COLO668 (cell line): ENCODE data around the gene SCYL3.

Experiments
- DNase-seq: peaks from one replicate; lab custom pipeline; 2025; ENCODE audit not compliant: unreplicated experiment; lab: John Stamatoyannopoulos, UW

Gene SCYL3

GRCh38 chr1:169901115-169901514 is 7.4 kb upstream of the SCYL3 start:
- no peak for DNase-seq

DNA sequence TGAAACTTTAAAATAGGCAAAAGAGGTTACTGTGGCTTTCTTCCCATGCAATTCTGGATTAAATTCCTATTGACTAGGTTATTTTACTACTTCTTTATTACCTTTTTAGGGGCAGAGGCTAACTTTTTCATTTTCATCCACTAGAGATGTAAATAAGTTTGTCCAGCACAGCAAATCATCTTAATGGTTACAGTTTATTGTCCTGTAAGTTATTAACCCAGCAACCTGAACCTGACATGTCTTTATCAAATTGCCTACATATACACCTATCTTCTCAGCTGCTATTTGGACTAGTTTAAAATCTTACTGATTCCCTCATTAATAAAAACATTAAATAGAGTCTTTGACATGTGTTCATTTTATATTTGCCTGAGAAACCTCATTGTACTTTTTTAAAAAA is 6.9 kb upstream of the SCYL3 start:
- DNase-seq: no peak

DNA sequence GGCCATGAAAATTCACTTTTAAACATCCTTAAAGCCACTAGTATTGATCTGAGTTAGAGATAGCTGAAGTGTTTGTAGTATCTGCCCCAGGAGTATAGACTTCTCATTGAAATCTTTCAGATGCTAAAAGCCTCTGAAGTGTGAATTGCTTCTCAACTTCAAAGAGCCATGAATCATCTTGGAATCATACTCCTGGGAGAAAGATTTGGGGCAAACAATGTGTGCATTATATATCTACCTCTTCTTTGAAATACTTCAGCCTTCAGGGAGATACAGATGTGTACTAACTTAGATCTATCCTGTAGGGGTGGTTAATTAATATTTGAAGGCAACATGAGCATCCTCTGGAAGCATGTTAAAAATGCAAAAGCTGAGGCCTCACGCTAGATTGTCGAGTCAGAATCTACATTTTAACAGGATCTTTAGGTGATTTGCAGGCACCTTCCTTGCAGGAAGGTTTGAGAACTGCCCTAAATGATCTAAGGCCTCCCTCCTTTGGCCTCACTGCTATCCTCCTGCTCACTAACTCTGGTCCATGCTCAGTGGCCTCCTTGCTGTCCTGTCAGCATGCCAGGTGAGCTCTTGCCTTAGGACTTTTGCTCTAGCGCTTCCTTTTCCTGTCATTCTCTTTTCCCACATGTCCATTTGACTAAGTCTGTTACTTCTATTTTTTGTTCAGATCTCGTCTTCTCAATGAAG is 6.0 kb upstream of the SCYL3 start:
- DNase-seq: no peak

- DNase-seq: no peak
Measured at GRCh38 chr1:169896013-169896412, 2.3 kb upstream of the SCYL3 start.

DNA sequence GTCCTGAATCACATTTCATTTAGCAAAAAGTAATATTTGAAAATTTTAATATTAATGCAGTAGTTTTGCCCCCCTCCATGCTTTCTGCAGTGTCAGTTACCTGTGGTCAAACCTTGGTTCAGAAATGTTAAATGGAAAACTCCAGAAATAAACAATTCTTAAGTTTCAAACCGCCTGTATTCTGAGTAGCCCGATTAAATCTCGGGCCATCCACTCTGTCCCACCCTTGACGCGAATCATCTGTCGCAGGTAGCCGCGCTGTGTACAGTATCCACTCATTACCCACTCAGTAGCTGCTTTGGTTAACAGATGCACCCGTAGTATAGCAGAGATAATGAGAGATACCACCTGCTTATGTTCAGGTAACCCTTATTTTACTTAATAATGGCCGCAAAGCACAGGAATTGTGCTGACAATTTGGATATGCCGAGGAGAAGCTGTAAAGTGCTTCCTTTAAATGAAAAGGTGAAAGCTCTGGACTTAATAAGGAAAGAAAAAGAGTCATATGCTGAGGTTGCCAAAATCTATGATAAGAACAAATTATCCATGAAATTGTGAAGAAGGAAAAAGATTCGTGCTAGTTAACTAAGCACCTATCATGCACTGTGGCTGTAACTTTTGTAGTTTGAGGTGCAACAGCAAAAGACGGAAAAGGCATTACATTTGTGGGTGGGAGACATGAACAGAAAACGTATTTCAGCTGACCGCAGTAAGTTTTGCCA is 889 bp upstream of the SCYL3 start:
- DNase-seq: no peak

DNA sequence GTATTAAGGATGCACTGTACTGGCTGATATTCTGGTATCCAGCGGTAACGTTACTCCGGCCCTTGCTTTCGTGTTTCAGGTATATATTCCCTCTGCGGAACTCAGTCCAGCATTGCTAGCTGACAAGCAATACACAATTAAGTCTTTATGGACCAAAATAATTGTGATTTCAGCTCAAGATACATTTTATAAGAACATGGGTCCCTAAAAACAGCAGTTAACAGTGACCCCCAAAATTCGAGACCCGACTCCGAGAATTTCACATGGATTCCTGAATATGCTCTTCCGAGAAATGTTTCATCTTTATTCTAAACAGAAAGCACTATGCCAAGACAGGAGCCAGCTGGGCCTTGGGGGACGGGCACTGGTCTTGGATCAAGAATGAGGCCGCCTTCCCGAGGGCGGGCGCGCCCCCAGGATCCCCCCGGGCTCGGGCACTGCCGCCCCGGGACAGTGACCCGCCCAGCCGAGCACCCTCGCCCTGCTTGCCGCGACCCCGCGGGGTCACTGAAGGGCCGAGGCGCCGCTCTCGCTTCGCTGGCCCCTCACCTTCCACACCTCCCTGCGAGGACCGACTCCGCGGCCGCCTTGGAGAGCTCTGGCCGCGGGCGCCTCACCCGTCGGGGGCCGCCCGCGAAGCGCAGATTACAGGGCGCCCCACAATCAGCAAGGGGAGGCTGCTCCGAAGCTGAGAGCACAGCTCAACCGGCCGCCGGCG is 610 bp downstream of the SCYL3 start:
- no peak for DNase-seq

GRCh38 chr1:169892176-169892926 is 1.3 kb downstream of the SCYL3 start:
- DNase-seq: no peak

DNA sequence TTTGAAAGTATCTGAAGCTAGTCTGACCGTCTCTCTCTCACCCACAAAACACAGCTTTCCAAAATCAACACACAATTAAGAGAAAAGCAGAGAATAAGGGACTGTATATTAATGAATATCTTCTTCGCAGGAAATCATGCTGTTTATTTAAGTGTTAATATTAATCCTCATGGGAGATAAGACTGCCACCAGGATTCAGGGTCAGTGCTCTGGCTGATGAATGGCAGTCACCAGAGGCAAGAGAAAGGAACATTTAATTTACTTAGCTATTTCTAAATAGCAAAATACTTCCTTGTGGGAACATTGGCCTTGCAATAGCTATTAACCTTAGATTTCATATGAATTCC is 2.2 kb downstream of the SCYL3 start:
- no peak for DNase-seq

DNA sequence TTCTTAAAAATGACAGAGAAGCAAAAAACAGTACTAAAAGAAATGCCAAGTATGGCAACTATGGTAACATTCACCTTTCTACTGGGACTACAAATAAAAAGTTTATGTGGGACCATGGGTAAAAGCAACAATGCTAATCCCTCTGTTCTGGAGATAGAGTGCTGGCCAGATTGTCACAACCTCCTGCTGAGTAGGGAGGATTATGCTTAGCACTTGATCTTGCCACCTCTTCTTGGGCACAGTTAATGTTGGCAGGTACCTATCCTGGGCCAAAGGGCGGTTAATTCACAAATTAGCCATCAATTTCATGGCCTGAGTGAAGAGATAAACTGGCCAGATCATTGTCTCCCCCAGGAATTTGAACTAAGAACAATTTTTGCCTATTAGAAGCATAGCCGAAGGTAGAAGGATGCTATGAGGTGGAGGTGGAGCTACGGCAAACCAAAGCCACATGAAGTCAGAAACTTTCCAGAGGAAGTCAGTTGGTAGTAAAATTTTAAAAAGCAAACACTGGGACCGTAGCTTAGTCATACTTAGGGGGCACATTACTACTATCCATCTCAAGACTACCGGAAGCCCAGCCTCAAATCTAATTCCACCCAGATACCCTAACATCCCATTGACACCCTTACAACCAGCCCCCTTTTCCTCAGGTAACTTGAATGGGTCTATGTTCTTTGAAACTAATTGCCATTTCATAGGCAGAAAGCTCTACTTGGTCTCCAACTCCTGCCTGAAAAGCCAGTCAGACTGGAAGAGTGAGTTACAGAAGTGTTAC is 2.7 kb downstream of the SCYL3 start:
- no peak for DNase-seq

- no peak for DNase-seq
Measured at GRCh38 chr1:169889871-169890270, 3.8 kb downstream of the SCYL3 start.

GRCh38 chr1:169886931-169887330 is 6.8 kb downstream of the SCYL3 start:
- DNase-seq: no peak

GRCh38 chr1:169886422-169886821 is 7.3 kb downstream of the SCYL3 start:
- no peak for DNase-seq

DNA sequence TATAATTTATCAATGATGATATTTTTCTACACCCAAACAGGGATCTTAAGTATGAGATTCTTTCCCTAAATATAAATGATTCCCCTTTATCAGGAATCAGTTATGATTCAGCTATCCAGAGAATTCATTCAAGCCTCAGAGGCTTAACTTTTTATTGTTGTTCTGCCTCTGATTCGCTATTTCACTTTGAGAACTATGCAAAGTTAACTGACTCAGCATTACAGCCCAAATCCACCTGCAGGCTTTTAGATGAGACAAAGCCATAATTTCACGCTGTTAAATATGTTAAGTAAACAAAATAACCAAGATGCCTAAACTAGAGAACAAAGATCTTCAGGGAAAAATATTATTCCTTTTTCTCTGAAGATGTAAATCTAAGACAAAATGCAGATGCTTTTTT is 8.5 kb downstream of the SCYL3 start:
- no peak for DNase-seq

DNA sequence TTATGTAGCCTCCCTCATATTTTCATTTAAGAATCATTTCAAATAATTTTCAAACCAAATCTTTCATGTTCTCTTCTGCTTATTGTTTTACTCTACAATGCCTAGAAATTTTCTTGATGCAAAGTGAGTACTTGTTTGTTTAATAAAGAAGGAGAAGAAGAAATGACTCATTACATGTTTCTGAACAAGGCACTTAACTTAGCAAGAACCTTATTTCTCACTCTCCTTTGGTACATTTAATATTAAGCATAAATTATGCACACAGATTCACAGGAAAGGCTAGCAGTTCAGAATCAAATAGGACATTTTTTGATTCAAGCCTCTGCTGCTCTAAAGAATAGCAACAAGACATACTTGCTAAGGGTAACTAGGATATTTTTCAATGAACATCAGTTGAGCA is 9.1 kb downstream of the SCYL3 start:
- no peak for DNase-seq

- DNase-seq: no peak
Measured at GRCh38 chr1:169882039-169882511, 11.6 kb downstream of the SCYL3 start.

DNA sequence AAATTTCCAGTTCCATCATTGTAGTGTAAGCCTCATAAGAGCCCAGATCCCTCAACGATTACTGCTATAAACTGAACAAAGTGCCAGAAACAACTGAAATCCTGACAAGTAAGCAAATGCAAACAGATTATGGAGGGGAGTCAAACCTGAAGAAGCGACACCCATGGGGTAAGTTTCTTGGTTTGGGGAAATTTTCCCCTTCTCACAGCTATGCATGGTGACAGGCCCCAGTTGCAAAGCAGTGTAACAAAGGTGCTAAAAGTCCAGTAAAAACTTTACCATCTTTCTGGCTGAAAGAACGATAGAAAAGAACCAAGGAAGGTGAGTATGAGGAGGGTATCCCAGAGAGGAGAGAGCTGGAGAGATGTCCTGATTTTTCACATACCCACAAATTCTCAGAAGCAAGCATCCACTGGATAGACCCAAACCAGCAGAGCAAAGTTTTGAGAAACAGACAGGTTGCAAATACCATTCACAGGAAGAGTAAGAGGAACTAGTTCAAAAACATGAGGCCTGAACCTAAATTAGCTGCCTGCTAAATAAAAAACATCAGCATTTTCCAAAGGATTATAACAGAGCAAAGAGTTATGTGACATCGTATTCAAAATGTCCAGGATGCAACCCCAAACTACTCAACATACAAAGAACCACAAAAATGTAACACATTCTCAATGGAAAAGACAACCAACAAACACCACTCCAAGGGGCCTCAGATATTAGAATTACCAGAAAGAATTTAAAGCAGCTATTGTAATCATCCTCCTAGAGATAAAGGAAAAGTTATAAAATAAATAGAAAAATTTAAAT is 14.5 kb downstream of the SCYL3 start:
- no peak for DNase-seq

GRCh38 chr1:169878498-169878897 is 15.2 kb downstream of the SCYL3 start:
- no peak for DNase-seq

- no peak for DNase-seq
Measured at GRCh38 chr1:169877800-169878491, 15.8 kb downstream of the SCYL3 start.

GRCh38 chr1:169874229-169874628 is 19.5 kb downstream of the SCYL3 start:
- DNase-seq: no peak
